Measurements from ENCODE around the gene TXNDC16.

GRCh38 chr14:52397844-52398243, 154.5 kb downstream of the TXNDC16 start:
- TF ChIP-seq, protein P1, sequence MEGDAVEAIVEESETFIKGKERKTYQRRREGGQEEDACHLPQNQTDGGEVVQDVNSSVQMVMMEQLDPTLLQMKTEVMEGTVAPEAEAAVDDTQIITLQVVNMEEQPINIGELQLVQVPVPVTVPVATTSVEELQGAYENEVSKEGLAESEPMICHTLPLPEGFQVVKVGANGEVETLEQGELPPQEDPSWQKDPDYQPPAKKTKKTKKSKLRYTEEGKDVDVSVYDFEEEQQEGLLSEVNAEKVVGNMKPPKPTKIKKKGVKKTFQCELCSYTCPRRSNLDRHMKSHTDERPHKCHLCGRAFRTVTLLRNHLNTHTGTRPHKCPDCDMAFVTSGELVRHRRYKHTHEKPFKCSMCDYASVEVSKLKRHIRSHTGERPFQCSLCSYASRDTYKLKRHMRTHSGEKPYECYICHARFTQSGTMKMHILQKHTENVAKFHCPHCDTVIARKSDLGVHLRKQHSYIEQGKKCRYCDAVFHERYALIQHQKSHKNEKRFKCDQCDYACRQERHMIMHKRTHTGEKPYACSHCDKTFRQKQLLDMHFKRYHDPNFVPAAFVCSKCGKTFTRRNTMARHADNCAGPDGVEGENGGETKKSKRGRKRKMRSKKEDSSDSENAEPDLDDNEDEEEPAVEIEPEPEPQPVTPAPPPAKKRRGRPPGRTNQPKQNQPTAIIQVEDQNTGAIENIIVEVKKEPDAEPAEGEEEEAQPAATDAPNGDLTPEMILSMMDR (IDR thresholded peaks at IDR 0.05) = no peak
- TF ChIP-seq EZH2 (IDR thresholded peaks at IDR 0.05) = no peak

Data from neural progenitor cell (in vitro differentiated cells).